SU-DHL-6 (cell line): ENCODE results near the gene GNL3.

Experiments
- H2AFZ ChIP-seq: fragments of 200-600 bp; sonication (generic); 2 replicates; pipeline ENCODE4 v1.6.1; 2014; ENCODE audit warnings: low read depth, mild to moderate bottlenecking, moderate library complexity, mixed read lengths, antibody characterized with exemption, low read length; ENCODE audit not compliant: severe bottlenecking
- H3F3A ChIP-seq: fragments of 200-600 bp; shearing (Covaris generic); 2 replicates; pipeline ENCODE4 v1.6.0; 2016; ENCODE audit warnings: antibody characterized with exemption, mild to moderate bottlenecking; ENCODE audit not compliant: insufficient read depth
- H3K27ac ChIP-seq: fragments of 200-600 bp; sonication (generic); 2 replicates; pipeline ENCODE4 v1.5.1; 2016; ENCODE audit warnings: low read depth, mild to moderate bottlenecking, low read length, moderate library complexity, mixed read lengths
- H3K27me3 ChIP-seq: fragments of 200-600 bp; sonication (generic), shearing (Covaris generic); 2 replicates; pipeline ENCODE4 v1.6.0; 2014; ENCODE audit warnings: mild to moderate bottlenecking, low read length
- H3K36me3 ChIP-seq: fragments of 200-600 bp; sonication (generic); 2 replicates; pipeline ENCODE4 v1.6.1; 2014; ENCODE audit warnings: mild to moderate bottlenecking, low read length, mixed read lengths
- H3K4me2 ChIP-seq: fragments of 300-600, 200-600 bp; shearing (Covaris generic), sonication (generic); 2 replicates; pipeline ENCODE4 v1.6.0; 2014; ENCODE audit warnings: low read length, low read depth, mild to moderate bottlenecking; ENCODE audit not compliant: poor library complexity, severe bottlenecking
- H3K4me3 ChIP-seq: fragments of 200-600 bp; sonication (generic); 2 replicates; pipeline ENCODE4 v1.5.1; 2014; ENCODE audit warnings: antibody characterized with exemption, low read length, mild to moderate bottlenecking, mixed read lengths; ENCODE audit not compliant: insufficient read depth, poor library complexity, severe bottlenecking
- H3K79me2 ChIP-seq: fragments of 200-600 bp; sonication (generic); 2 replicates; pipeline ENCODE4 v1.6.1; 2014; ENCODE audit warnings: mild to moderate bottlenecking, low read length, moderate library complexity; ENCODE audit not compliant: insufficient read depth
- H3K9ac ChIP-seq: fragments of 200-600 bp; sonication (generic); 2 replicates; pipeline ENCODE4 v1.7.0; 2014; ENCODE audit warnings: mild to moderate bottlenecking, low read length
- H3K9me2 ChIP-seq: fragments of 200-600 bp; sonication (generic); replicated peaks from 2 replicates; pipeline ENCODE4 v1.6.1; 2014; ENCODE audit warnings: low read length; ENCODE audit not compliant: insufficient read depth
- H3K9me3 ChIP-seq: fragments of 200-600 bp; sonication (generic); 2 replicates; pipeline ENCODE4 v1.6.1; 2014; ENCODE audit warnings: low read length, mixed read lengths; ENCODE audit not compliant: insufficient read depth
- H4K20me1 ChIP-seq: fragments of 200-600 bp; sonication (generic); 2 replicates; pipeline ENCODE4 v1.6.1; 2014; ENCODE audit warnings: low read depth, mild to moderate bottlenecking, antibody characterized with exemption, low read length, moderate library complexity, mixed read lengths
- EZH2phosphoT487 ChIP-seq: fragments of 200-600 bp; sonication (generic), shearing (Covaris generic); conservative IDR thresholded peaks from 2 replicates; pipeline ENCODE4 v1.6.1; 2018; ENCODE audit warnings: mild to moderate bottlenecking, antibody characterized with exemption, low read length, moderate library complexity, mixed read lengths
- TF ChIP-seq, protein P1 (sequence below): fragments of 200-600 bp; sonication (generic); IDR thresholded peaks from one replicate; pipeline ENCODE4 v1.5.1; 2017; ENCODE audit warnings: antibody characterized with exemption, mild to moderate bottlenecking, low read length, moderate library complexity; ENCODE audit not compliant: insufficient read depth, poor library complexity, severe bottlenecking

GNL3 gene

GRCh38 chr3:52690560-52690959 lies 4.7 kb downstream of the GNL3 start:
- H3K9me3 ChIP-seq, result no peaks in the 10 kb centered on the region
- no peak overlapping the region for H3K9ac ChIP-seq
- H3K27ac ChIP-seq, result no peak overlapping the region
- peaks cover 71% of the 10 kb centered on the region for H3K36me3 ChIP-seq
- H4K20me1 ChIP-seq, result peaks cover 3% of the 10 kb centered on the region; the same call in 1 of the 2 replicates
- H3F3A ChIP-seq, result peaks cover 48% of the 10 kb centered on the region
- no peak overlapping the region for H3K4me2 ChIP-seq
- no peak overlapping the region for H3K4me3 ChIP-seq
- H3K27me3 ChIP-seq, result no peaks in the 10 kb centered on the region
- H3K79me2 ChIP-seq, result peaks cover 33% of the 10 kb centered on the region
- no peak for TF ChIP-seq EZH2phosphoT487
- H2AFZ ChIP-seq, result no peak overlapping the region
- no peaks in the 10 kb centered on the region for H3K9me2 ChIP-seq

- H3K79me2 ChIP-seq, result peaks cover 10% of the 10 kb centered on the region
- no peak overlapping the region for H2AFZ ChIP-seq
- no peaks in the 10 kb centered on the region for H3K9me2 ChIP-seq
- no peaks in the 10 kb centered on the region for H3K27me3 ChIP-seq
- no peaks in the 10 kb centered on the region for H3K9me3 ChIP-seq
- H3K4me3 ChIP-seq, result no peak overlapping the region
- H3K36me3 ChIP-seq, result peaks cover 67% of the 10 kb centered on the region
- H3K4me2 ChIP-seq, result no peak overlapping the region
- H3F3A ChIP-seq, result peaks cover 68% of the 10 kb centered on the region
- no peak overlapping the region for H3K9ac ChIP-seq
- TF ChIP-seq, protein P1, sequence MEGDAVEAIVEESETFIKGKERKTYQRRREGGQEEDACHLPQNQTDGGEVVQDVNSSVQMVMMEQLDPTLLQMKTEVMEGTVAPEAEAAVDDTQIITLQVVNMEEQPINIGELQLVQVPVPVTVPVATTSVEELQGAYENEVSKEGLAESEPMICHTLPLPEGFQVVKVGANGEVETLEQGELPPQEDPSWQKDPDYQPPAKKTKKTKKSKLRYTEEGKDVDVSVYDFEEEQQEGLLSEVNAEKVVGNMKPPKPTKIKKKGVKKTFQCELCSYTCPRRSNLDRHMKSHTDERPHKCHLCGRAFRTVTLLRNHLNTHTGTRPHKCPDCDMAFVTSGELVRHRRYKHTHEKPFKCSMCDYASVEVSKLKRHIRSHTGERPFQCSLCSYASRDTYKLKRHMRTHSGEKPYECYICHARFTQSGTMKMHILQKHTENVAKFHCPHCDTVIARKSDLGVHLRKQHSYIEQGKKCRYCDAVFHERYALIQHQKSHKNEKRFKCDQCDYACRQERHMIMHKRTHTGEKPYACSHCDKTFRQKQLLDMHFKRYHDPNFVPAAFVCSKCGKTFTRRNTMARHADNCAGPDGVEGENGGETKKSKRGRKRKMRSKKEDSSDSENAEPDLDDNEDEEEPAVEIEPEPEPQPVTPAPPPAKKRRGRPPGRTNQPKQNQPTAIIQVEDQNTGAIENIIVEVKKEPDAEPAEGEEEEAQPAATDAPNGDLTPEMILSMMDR, result no peak
- no peak for TF ChIP-seq EZH2phosphoT487
- peaks cover 3% of the 10 kb centered on the region; the same call in 1 of the 2 replicates for H4K20me1 ChIP-seq
- no peak overlapping the region for H3K27ac ChIP-seq
Measured at GRCh38 chr3:52693071-52693470, 7.2 kb downstream of the GNL3 start.

GRCh38 chr3:52694528-52695189 lies 8.8 kb downstream of the GNL3 start:
- Histone ChIP-seq H3K79me2 (no peaks in the 10 kb centered on the region), H3K9me3 (no peaks in the 10 kb centered on the region), H3K4me2 (no peak overlapping the region), H3F3A (peaks cover 73% of the 10 kb centered on the region), H3K36me3 (peaks cover 52% of the 10 kb centered on the region), H3K27me3 (no peaks in the 10 kb centered on the region), H4K20me1 (peaks cover 3% of the 10 kb centered on the region; the same call in 1 of the 2 replicates), H2AFZ (no peak overlapping the region), H3K9me2 (no peaks in the 10 kb centered on the region), H3K4me3 (no peak overlapping the region), H3K27ac (no peak overlapping the region), H3K9ac (no peak overlapping the region)
- TF ChIP-seq, protein P1, result no peak
- TF ChIP-seq EZH2phosphoT487, result no peak
